Naive thymus-derived CD8-positive, alpha-beta T cell (primary cell): ENCODE data around the gene TRIP13. TPM values are rescaled to one million over a fixed set of nuclear protein-coding genes. Genes with fewer than 3 reads are reported as not detected.
A peak's percentile ranks its signal among the peaks of the same experiment; 100 is the strongest.
"Not testable (repeated sequence)": the region's sequence is repeated elsewhere in the genome, so short reads cannot be mapped to it uniquely, and the experiment has no call there.

ENCODE experiments used
- ATAC-seq, 2 donors: fragments of 150-1000 bp; cut with Tn5 transposase in 1 of 2; sonication (Bioruptor Pico), chemical (Tn5 transposase) in 1 of 2; 1 replicate in 1 of 2; 2 replicates in 1 of 2; pipeline ENCODE4 v1.10.0; 2021; ENCODE audit warnings: mild to moderate bottlenecking in 2 of 2, moderate library complexity in 2 of 2
- POLR2A ChIA-PET: fragments of 350-600 bp; sonication (Branson Sonifier 250); formaldehyde crosslinking; loops from one replicate; lab custom pipeline; 2021; ENCODE audit warnings: antibody characterized with exemption; lab: Charles Lee
- DNase-seq, 10 donors: peaks; one replicate each; pipeline versions ENCODE4 v3.0.0 to v3.0.0-alpha.2; 2020 to 2022
- H3K27ac Mint-ChIP-seq, 10 donors: one replicate each; pipeline ENCODE4 v1.8.0; 2020 to 2022; ENCODE audit warnings: mild to moderate bottlenecking in 10 of 10, mixed read lengths in 10 of 10, moderate library complexity in 4 of 10, inconsistent platforms in 1 of 10
- H3K27me3 Mint-ChIP-seq, 5 donors: one replicate each; pipeline ENCODE4 v1.8.0; 2021 to 2022; ENCODE audit warnings: mixed read lengths in 5 of 5
- H3K36me3 Mint-ChIP-seq, 3 donors: one replicate each; pipeline ENCODE4 v1.8.0; 2020 to 2022; ENCODE audit warnings: mixed read lengths in 3 of 3, mild to moderate bottlenecking in 2 of 3, inconsistent platforms in 1 of 3
- H3K4me1 Mint-ChIP-seq, 4 donors: one replicate each; pipeline ENCODE4 v1.8.0; 2021 to 2022; ENCODE audit warnings: mixed read lengths in 4 of 4
- H3K4me3 Mint-ChIP-seq, 10 donors: one replicate each; pipeline ENCODE4 v1.8.0; 2020 to 2022; ENCODE audit warnings: mild to moderate bottlenecking in 10 of 10, mixed read lengths in 10 of 10, moderate library complexity in 6 of 10, inconsistent platforms in 1 of 10
- H3K9me3 Mint-ChIP-seq, 9 donors: one replicate each; pipeline ENCODE4 v1.8.0; 2020 to 2022; ENCODE audit warnings: mixed read lengths in 9 of 9, mild to moderate bottlenecking in 3 of 9, inconsistent platforms in 1 of 9, moderate library complexity in 1 of 9
- polyA plus RNA-seq, 3 donors: library from polyadenylated mRNA; unstranded; fragments of 300-500 nt; fragmentation: Illumina TruSeq; gene quantifications; one replicate each; pipeline ENCODE4 v1.2.3, GENCODE V29; 2021
- total RNA-seq, 8 experiments: library from RNA in 2 of 8; stranded (reverse) in 2 of 8; gene quantifications; one replicate each; pipeline ENCODE4 v1.2.3 and lab custom pipeline; 2021 to 2026

TRIP13 gene
- under 1 TPM; 0.55 to 0.60 TPM for total RNA-seq
- polyA plus RNA-seq, result 1 to 10 TPM in 2 of 3 donors, under 1 TPM in 1; 0.75 to 1.5 (median 1.1) TPM
- total RNA-seq (lab: John Stamatoyannopoulos, UW), result 0.49 to 13.5 (median 1.1) reads per million in 6 experiments

GRCh38 chr5:892394-893136 is at the start of gene TRIP13, which contains the start of gene BRD9:
Gene TRIP13 (plus strand): TSS chr5:892884. CDS start chr5:892999, 115 bp downstream.
Gene BRD9 (minus strand): TSS chr5:892801. CDS start chr5:892657, 144 bp downstream.
- Mint-ChIP-seq H3K4me1 (peaks cover 4 to 38% (median 21%) of the 10 kb centered on the region in 4 donors), H3K27ac (peak within 1 kb of the TSS; percentile 78 to 95 (median 92)), H3K9me3 (no peaks in the 10 kb centered on the region), H3K4me3 (peak within 1 kb of the TSS; percentile 79 to 93 (median 86)), H3K27me3 (peaks cover 0 to 3% (median 0%) of the 10 kb centered on the region in 5 donors), H3K36me3 (peaks cover 0 to 34% (median 0%) of the 10 kb centered on the region in 3 donors)
- DNase-seq (peak; percentile 69 to 90 (median 80)), ATAC-seq (peak; percentile 96 to 98)
- POLR2A ChIA-PET, result interaction anchor here (0.6 to 1.6 kb wide), 6 partner anchors 9 to 675 kb away, joined by 3 to 5 read pairs (median 3); partner anchors contain the start of genes CCDC127 and SDHA

GRCh38 chr5:843371-843770 is 49.3 kb upstream of the TRIP13 start:
- POLR2A ChIA-PET, result not testable (repeated sequence)
- H3K27me3 Mint-ChIP-seq, result peaks cover 0 to 10% (median 2%) of the 10 kb centered on the region in 5 donors

GRCh38 chr5:843926-844325 is 48.8 kb upstream of the TRIP13 start:
- DNase-seq, result peak in 1 of 10 donors; percentile 15
- H3K27me3 Mint-ChIP-seq, result peaks cover 0 to 14% (median 2%) of the 10 kb centered on the region in 5 donors
- POLR2A ChIA-PET, result not testable (repeated sequence)

More at GRCh38 chr5:843371-843770, 49.3 kb upstream of the TRIP13 start:
- DNase-seq, result peak in 1 of 10 donors; percentile 16
- not testable (repeated sequence) for H3K4me3 Mint-ChIP-seq, H3K4me1 Mint-ChIP-seq, H3K9me3 Mint-ChIP-seq, ATAC-seq, H3K36me3 Mint-ChIP-seq, H3K27ac Mint-ChIP-seq

GRCh38 chr5:844426-844825 is 48.3 kb upstream of the TRIP13 start:
- H3K4me1 Mint-ChIP-seq, H3K4me3 Mint-ChIP-seq, H3K27ac Mint-ChIP-seq, H3K36me3 Mint-ChIP-seq, POLR2A ChIA-PET, H3K9me3 Mint-ChIP-seq, ATAC-seq: not testable (repeated sequence)
- peaks cover 0 to 16% (median 2%) of the 10 kb centered on the region in 5 donors for H3K27me3 Mint-ChIP-seq
- DNase-seq, result peak in 1 of 10 donors; percentile 15

More at GRCh38 chr5:843926-844325, 48.8 kb upstream of the TRIP13 start:
- H3K4me3 Mint-ChIP-seq, H3K4me1 Mint-ChIP-seq, H3K36me3 Mint-ChIP-seq, H3K27ac Mint-ChIP-seq, ATAC-seq, H3K9me3 Mint-ChIP-seq: not testable (repeated sequence)

- H3K4me3 Mint-ChIP-seq, ATAC-seq, H3K9me3 Mint-ChIP-seq, H3K27ac Mint-ChIP-seq, POLR2A ChIA-PET, H3K4me1 Mint-ChIP-seq, H3K36me3 Mint-ChIP-seq: not testable (repeated sequence)
- peak in 1 of 10 donors; percentile 16 for DNase-seq
- peaks cover 0 to 18% (median 2%) of the 10 kb centered on the region in 5 donors for H3K27me3 Mint-ChIP-seq
Observed at GRCh38 chr5:845031-845675, 47.5 kb upstream of the TRIP13 start.

- H3K4me1 Mint-ChIP-seq, H3K4me3 Mint-ChIP-seq, H3K27ac Mint-ChIP-seq, H3K9me3 Mint-ChIP-seq, POLR2A ChIA-PET, DNase-seq, H3K36me3 Mint-ChIP-seq, ATAC-seq: not testable (repeated sequence)
- peaks cover 0 to 24% (median 2%) of the 10 kb centered on the region in 5 donors for H3K27me3 Mint-ChIP-seq
Observed at GRCh38 chr5:845676-846601, 46.7 kb upstream of the TRIP13 start.

- ATAC-seq, POLR2A ChIA-PET, H3K9me3 Mint-ChIP-seq, DNase-seq, H3K4me3 Mint-ChIP-seq, H3K36me3 Mint-ChIP-seq, H3K27ac Mint-ChIP-seq, H3K4me1 Mint-ChIP-seq: not testable (repeated sequence)
- peaks cover 2 to 28% (median 3%) of the 10 kb centered on the region in 5 donors for H3K27me3 Mint-ChIP-seq
Observed at GRCh38 chr5:846602-847091, 46.0 kb upstream of the TRIP13 start.

GRCh38 chr5:847212-847611 is 45.5 kb upstream of the TRIP13 start:
- H3K27ac Mint-ChIP-seq, POLR2A ChIA-PET, ATAC-seq, H3K9me3 Mint-ChIP-seq, DNase-seq, H3K4me3 Mint-ChIP-seq, H3K4me1 Mint-ChIP-seq, H3K36me3 Mint-ChIP-seq: not testable (repeated sequence)
- peaks cover 2 to 34% (median 8%) of the 10 kb centered on the region in 5 donors for H3K27me3 Mint-ChIP-seq

GRCh38 chr5:847736-848135 is 44.9 kb upstream of the TRIP13 start:
- H3K4me3 Mint-ChIP-seq, H3K4me1 Mint-ChIP-seq, ATAC-seq, DNase-seq, POLR2A ChIA-PET, H3K36me3 Mint-ChIP-seq, H3K9me3 Mint-ChIP-seq, H3K27ac Mint-ChIP-seq: not testable (repeated sequence)
- H3K27me3 Mint-ChIP-seq, result peaks cover 2 to 37% (median 12%) of the 10 kb centered on the region in 5 donors

GRCh38 chr5:848671-849111 is 44.0 kb upstream of the TRIP13 start:
- POLR2A ChIA-PET, result no interaction called here
- no peak overlapping the region for H3K27ac Mint-ChIP-seq
- H3K9me3 Mint-ChIP-seq, result no peaks in the 10 kb centered on the region
- ATAC-seq, result no peak
- H3K27me3 Mint-ChIP-seq, result peaks cover 2 to 35% (median 12%) of the 10 kb centered on the region in 5 donors
- H3K36me3 Mint-ChIP-seq, result no peaks in the 10 kb centered on the region
- no peak overlapping the region for H3K4me3 Mint-ChIP-seq
- DNase-seq, result peak in 1 of 10 donors; percentile 53
- H3K4me1 Mint-ChIP-seq, result peaks cover 0 to 7% (median 0%) of the 10 kb centered on the region in 4 donors

- peaks cover 0 to 7% (median 1%) of the 10 kb centered on the region in 4 donors for H3K4me1 Mint-ChIP-seq
- DNase-seq, result peak in 1 of 10 donors; percentile 48
- no peaks in the 10 kb centered on the region for H3K9me3 Mint-ChIP-seq
- H3K27me3 Mint-ChIP-seq, result peaks cover 2 to 35% (median 12%) of the 10 kb centered on the region in 5 donors
- no peak overlapping the region for H3K4me3 Mint-ChIP-seq
- H3K36me3 Mint-ChIP-seq, result no peaks in the 10 kb centered on the region
- no peak overlapping the region for H3K27ac Mint-ChIP-seq
- POLR2A ChIA-PET, result no interaction called here
- no peak for ATAC-seq
Observed at GRCh38 chr5:849651-850301, 42.9 kb upstream of the TRIP13 start.
